ENCODE measurements around the gene TUBB.
"Not testable (repeated sequence)": the region's sequence is repeated elsewhere in the genome, so short reads cannot be mapped to it uniquely, and the experiment has no call there.

Gene TUBB

DNA sequence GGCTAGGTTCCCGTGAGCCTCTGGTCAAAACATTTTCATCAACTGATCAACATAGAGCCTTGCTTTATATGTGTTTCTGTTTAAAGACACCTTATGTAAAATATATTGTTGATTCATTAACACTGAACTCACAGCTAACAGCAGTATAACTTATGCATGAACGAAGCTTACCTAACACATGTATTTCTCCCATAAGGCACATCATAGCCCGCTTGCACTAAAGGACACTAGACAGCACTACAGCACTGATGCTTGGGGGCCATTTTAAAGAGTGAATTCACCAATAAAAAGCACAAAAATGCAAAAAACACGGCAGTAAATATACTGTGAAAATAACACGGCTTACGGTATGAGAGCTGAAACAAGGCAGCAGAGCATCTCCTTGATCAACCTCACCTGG, 18.4 kb downstream of the TUBB start:
- no peak for DNase-seq (ENCODE audit: low read depth in 2 of 2)

DNA sequence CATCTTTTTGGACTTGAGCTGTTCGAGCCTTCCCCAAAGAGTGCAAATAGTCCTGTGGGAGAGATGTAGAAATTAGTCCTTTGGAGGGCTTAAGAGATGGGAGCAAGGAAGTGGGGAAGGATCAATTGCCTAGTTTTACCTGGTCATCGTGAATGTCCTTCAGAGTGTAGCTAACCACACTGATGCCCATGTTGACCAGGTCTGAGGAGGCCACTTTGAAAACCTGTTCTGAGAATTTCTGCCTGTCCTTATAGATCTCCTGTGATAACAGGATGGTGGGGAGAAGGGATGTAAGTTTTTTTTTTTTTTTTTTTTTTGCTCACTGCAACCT, 20.4 kb downstream of the TUBB start:
- DNase-seq (ENCODE audit: low read depth in 2 of 2), result no peak

DNA sequence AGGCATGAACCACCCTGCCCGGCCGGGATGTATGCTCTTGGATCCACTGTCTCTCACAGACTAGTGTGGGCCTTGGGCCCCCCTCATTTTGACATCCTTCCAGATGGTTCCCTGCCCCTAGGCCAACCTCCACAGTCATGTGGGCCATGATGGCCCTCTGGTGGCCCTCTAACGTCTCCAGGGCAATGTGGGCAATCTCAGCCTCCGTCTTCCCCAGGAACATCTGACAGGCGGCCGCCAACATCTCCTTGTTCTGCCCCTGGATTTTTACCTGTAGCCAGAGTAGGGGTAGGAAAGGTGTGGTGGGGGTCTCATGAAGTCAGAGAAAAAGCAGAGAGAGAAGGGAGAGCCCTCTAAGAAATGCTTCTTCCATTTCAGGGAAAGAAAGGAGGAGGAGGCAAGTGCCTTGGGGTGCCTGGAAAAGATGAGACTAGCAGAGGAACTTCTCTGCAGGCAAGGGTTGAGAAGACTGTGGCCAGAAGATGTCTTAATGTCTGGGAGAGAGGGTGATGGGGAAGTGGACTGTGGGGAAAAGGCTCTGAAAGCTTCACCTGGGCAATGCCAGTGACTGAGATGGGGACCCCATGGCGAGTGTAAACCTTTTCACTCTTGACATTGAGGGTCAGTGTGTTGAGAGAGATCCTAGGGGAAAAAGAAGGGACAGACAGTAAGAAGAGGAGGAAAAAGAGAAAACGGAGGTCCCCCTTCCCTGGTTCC, 21.1 kb downstream of the TUBB start:
- DNase-seq (ENCODE audit: low read depth in 2 of 2), result peak in 1 of 2 donors; percentile 48

DNA sequence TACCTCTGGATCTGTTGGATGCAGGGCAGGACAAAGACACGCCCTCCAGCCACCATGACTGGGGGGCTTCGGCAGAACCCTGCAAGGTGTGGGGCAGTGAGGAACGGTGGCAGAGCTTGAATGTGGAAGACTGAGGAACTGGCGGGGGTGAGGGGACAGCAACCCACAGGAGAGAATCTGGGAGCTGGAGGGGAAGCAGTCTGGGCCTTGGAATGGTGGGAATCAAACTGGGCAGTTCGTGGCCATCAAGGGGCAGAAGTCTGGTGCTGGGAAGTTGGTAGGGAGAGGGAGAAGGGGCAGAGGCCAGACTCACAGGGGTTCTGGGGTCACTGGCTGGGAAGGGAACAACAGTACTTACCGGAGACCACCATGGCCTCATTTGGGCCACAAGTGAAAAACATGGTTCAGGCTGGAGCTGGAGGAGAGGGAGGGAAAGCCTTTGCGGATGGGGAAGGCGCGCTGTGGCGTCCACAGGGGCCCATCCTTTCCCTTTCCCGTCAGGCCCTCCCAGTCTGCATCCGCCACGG, 21.7 kb downstream of the TUBB start:
- peak in 1 of 2 donors; percentile 55 for DNase-seq (ENCODE audit: low read depth in 2 of 2)

DNA sequence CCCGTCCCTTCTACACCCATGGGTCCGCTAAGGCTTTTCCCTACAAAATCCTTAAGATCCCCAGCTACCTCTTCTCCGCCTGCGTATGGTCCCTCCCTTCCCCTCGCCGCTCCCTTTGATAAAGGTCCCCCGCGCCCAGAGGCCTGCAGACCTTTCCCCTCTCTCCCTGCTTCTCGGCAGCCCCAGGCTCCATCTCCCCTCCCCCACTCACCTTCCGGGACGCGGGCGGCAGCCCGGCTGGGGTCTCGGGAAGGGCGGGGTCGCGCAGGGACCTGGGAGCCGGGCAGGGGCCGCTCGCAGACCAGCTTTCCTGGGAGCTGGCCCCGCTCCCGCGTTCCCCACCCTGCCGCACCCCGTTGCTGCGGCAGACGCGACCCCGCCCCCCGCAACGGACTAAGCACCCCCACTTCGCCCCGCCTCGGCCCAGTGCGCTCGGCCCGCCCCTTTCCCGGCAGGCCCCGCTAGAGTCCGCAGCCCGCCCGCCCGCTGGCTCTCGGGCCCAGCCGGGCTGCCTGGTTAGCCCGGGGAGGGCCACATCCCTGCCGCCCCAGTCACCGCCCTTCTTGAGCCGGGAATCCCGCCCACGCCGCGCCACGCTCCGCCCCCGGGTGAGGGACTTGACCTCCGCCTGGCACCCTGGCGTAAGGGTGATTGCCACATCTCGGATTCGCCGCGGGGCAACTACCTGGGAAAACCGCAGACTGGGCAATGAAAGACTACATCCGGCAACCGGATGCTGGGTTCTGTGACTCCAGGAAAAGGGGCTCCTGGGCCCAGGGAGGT, 22.4 kb downstream of the TUBB start, which contains the start of gene FLOT1:
FLOT1 (minus strand) TSS at position 372 of the 783 bp plus-strand sequence. CDS start 498 bp downstream, outside the sequence.
- peak; percentile 89 to 93 for DNase-seq (ENCODE audit: low read depth in 2 of 2)

DNA sequence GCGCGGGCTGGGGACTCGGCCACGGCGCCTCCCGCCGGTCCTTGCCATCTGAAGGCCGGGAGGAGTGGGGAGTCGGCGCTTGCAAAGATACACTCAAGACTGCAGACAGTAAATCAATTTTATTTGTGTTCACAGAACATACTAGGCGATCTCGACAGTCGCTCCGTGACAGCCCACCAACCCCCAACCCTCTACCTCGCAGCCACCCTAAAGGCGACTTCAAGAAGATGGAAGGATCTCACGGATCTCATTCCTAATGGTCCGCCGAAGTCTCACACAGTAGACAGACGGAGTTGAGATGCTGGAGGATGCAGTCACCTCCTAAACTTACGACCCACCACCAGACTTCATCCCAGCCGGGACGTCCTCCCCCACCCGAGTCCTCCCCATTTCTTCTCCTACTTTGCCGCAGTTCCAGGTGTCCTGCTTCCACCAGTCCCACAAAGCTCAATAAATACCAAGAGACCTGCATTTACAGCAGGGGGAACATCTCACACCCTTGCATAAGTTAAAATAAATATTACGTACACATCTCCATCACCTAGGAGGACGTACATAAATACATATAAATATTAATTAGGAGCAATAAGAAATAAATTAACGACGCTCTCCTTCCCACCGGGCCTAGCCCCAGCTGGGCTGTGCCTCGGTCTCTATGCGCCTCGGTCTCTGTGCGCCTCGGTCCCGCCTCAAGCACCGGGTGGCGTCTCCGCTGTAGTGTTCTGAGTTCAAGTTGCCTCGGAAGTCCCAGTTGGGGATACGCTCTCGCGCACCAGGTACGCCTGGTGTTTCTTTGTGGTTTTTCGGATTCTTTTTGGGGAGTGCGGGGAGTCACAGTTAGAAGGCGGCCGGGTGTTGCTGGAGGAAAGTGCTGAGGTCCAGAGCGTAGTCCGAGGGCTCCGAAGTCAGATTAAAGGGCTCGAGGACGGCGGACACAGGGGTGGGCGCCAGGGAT, 23.2 kb downstream of the TUBB start:
- DNase-seq (ENCODE audit: low read depth in 2 of 2), result peak in 1 of 2 donors; percentile 39

DNA sequence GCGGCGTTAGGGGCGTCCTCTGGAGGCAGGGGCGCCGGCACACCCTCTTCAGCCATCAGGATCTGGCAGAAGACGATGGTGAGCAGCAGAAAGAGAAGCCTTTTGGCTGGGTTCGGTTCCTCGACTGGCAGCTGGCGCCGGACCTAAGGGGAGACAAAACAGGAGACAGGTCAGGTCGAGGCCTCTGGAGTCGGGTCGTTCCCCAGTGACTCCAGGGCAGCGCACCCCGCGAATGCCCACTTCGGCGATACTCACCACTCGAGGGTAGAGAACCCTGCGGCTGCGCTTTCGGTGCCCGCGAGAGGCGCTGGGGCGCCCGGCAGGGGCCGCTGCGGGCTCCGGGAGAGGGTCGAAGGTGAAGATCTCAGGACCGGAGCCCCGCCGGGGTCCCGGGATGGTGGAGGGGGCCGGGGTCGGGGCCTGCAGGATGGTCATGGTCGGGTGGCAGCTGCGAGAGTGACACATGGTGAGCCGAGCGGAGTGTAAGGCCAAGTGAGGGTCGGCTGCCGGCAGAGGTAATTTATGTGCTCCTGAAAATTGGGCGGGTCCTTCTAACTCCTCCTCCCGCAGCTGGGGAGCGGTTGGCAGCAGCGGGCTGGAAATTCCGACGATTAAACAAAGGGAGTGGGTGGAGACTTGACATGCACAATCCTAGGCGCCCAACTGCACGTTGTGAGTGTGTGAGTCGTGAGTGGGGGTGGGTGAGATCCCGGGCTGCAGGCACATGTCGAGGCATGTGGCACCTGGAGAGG, 24.1 kb downstream of the TUBB start, which contains the start of gene IER3:
IER3 (minus strand) TSS at position 494 of the 752 bp plus-strand sequence; CDS start at position 465, 29 bp downstream.
- peak; percentile 85 to 92 for DNase-seq (ENCODE audit: low read depth in 2 of 2)

DNA sequence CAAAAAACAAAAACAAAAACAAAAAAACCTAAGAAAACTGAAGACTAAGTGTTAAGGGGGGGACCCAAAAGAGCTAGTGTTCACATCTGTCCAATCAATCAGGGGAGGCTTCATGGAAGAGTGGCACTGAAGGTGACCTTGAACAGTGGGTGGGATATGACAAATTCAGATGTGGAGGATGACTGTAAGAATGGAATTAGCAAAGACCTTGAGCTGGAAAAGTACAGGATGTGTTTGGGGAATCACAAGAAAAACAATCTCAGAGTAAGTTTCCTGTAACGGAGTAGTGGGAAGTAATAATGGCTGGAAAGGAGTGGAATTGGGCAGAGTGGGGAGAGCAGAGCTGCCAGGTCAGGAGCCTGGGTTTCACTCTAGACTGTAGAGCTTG, 27.1 kb downstream of the TUBB start:
- no peak for DNase-seq (ENCODE audit: low read depth in 2 of 2)

DNA sequence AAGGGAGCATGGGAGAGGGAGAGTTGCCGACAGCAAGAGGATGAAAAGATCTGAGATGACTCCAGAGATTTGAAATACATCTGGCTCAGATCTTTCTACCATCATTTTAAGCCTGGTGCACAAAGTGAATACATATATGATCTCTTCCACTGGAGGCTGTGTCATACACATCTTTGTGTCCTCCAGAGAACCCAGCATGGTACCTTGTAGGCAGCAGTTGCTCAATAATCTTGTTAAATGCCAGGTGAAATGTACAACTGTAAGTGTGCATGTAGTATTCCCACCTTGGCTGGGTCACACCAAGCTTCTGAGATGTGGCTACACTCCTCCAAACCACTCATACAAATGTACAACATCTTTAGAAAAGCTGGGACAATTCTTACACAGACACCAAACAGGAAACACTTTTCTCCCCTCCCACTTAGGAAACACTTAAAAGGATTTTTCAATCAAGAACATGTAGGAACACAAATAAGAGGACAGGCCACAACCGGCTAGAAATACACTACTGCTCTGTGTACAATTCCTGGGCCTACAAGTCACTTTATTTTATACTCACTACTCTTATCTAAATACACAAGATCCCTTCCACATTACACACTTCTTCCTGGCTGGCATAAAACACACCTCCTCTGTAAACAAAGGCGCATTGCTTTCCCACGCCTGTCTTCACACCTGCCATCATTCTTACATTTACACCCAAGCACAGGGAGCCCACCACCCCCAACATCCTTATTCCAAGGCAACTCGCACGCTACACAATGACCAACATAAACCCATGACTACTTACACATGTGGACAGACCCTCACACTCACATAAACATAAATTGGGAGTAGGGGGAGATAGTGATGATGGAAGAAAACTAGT, 28.0 kb downstream of the TUBB start:
- no peak for DNase-seq (ENCODE audit: low read depth in 2 of 2)

DNA sequence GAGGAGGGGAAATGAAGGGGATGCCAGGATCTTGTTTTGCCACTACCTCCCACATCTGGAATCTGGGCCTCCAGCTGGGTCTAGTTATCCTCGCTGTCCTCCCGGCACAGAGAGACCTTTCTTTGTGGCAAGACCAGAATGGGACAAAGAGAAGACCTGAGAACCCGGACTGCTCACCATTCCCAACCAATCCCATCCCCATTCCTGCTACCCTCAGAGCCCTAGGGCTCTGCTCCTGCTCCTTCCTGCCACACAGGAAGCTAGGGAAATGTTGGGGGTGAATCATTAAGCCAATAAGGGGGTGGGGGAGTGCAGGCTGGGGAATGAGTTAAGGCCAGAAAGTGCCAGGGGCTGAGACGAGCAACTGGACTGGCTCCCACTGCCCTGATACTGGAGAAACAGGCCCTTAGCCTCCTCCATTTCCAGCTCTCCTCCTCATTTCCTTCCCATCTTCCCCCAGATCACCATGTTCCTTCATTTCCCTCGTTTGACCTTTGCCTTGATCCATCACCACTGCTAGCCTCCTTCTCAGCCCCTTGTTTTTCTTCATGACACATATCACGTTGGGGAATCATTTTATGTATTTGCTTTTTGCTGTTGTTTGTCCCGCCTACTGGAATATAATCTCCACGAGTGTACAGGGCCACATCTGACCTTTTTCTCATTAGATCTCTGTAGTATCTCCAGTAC, 28.8 kb downstream of the TUBB start:
- no peak for DNase-seq (ENCODE audit: low read depth in 2 of 2)

DNA sequence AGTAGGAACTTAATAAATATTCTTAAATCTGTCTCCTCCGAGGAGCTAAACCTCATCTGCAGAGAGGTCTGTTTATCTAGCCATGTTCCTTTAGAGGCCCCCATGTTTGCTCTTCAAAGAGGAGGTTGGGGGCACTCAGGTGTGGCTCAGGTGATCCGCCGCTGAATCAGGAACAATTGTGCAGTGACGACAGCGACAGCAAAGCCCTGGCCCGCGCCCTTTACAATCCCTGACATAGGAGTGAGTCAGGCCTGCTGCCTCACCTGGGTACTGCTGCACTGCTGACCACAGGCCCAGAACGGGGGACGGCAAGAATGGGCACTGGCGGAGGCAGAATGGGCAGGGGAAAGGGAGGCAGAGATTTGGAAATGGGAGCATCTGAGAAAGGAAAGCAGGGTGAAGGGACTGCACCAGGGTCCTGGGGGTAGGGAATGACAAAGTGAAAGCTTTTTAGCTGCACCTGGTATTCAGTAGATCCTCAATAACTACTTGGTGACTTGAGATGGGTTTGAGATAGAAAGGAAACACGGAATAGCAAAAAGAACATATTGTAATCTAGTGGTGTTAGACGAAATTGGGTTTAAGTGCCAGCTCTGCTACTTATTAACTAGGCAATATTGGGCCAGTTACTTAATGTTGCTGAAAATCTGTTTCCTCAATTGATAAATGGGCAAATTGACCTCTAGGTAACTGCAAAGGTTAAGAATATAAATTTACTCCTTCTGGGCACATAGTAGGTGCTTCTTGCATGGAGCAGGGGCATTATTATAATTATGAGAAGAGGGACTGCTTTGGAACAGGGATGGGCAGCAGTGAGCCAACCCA, 29.6 kb downstream of the TUBB start:
- no peak for DNase-seq (ENCODE audit: low read depth in 2 of 2)

DNA sequence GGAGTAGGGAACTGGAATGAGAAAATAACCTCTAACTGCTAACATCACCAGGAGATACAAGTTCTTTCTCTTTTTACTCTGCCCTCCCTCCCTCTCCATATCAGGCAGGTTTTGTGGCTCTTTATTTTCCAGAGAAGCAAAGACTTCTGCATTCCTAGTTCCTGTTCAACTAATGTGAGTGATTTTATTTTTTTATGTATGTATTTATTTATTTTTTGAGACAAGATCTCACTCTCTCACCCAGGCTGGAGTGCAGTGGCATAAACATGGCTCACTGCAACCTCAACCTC, 30.2 kb downstream of the TUBB start:
- DNase-seq (ENCODE audit: low read depth in 2 of 2), result no peak

DNA sequence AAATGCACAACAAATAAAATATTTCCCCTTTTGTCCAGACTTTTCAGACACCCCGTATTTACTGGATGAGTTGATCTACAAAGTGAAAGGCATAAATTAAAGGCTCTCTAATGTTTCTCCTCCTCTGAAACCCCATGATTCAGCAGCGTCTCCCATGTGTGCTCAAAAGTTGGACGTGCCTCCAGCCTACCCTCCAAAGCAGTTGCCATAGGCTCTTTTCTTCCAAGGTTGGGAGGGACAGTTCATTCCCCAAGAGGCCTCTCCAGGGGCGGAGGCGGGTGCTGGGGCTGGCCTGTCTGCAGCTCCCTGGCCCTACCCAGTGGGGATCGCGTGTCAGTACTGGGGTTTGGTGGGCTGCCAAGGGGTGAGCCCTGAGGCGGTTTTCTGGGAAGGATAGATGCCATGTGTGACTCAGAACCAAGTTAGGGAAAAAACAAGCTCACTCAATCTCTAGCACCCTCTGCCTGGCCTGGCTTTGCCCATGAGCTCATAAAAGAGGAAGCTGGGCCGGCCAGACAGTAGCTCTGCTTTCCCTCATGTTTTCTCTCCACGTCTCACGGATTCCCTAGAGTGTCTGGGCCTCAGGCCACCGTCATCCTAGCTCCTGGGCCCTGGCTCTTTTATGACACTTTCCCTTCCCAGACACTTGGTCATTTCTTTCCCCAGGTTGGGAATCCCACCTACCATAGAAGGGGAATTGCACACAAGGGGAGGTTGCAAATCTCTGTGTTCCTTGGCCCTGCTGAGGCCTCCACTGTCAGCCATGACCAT, 32.2 kb downstream of the TUBB start:
- DNase-seq (ENCODE audit: low read depth in 2 of 2), result no peak

DNA sequence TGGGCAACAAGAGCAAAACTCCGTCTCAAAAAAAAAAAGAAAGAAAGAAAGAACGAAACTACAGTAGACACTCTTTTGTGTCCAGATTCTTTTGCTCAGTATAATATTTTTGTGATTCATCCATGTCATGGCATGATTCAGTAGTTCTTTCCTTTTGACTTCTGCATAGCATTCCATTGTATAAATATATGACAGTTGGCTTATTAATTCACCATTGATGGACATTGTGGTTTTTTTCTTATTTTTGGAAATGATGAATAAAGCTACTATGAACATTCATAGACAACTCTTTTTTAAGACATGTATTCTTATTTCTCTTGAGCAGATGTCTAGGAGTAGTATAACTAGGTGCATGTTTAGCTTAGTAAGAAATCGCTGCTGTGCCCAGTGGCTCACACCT, 34.5 kb downstream of the TUBB start:
- no peak for DNase-seq (ENCODE audit: low read depth in 2 of 2)

DNA sequence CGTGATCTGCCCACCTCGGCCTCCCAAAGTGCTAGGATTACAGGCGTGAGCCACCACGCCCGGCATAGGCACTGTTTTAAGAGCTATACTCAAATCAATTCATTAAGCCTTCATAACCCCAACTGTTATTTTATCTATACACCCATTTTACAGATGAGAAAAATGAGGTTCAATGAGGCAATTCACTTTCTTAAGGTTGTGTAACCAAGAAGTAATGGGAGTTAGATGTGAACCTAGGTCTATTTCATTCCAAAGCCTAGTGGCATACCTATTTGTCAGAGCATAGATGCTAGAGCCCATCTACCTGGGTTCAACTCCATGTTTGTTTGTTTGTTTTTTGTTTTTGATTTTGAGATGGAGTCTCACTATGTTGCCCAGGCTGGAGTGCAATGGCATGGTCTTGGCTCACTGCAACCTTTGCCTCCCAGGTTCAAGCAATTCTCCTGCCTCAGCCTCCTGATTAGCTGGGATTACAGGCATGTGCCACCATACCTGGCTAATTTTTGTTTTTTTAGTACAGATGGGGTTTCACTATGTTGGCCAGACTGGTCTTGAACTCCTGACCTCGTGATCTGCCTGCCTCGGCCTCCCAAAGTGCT, 36.4 kb downstream of the TUBB start:
- DNase-seq (ENCODE audit: low read depth in 2 of 2), result not testable (repeated sequence)

DNA sequence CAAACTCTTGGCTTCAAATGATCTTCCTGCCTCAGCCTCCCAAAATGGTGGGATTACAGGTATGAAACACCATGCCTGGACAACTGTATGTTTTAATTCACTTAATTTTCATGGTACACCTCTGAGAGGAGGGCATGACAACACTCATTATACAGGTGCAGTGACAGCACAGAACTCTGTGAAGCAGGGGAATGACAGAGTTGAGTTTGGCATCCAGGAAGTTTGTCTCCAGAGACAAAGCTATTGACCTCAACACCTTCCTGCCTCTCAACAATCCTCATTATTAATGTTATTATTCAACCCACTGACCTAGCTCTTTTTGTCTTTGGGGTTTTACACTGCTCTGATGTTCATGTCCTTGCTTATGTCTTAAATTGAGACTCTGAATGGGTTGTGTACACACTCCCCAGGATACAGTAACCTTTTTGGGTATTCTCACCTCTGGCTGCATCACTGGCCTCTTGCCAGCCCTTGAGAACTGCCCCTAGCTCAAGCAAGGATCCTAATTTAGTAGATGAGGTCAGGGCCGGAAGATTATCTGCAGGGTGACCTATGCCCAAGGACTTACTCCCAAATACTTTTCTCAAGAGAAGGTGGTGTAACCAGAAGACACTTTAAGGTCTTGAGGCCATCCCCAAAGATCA, 37.2 kb downstream of the TUBB start:
- no peak for DNase-seq (ENCODE audit: low read depth in 2 of 2)
